OCI-LY7 (cell line): Measurements from ENCODE around the gene HYLS1. TPM values are rescaled to one million over a fixed set of nuclear protein-coding genes. Genes with fewer than 3 reads are reported as not detected.

ENCODE experiments used
- BruUV-seq: library from RNA; stranded (reverse); fragments of 400-500 nt; replicated peaks from 2 replicates; lab custom pipeline; 2021; lab: Mats Ljungman, UMichigan
- CTCF ChIA-PET: fragments of 300-600 bp; sonication (Branson Sonifier 250); formaldehyde crosslinking; loops from one replicate; lab custom pipeline; 2022; ENCODE audit warnings: antibody characterized with exemption; ENCODE audit not compliant: unreplicated experiment; lab: Charles Lee
- POLR2A ChIA-PET: fragments of 300-600 bp; sonication (Branson Sonifier 250); formaldehyde crosslinking; loops from one replicate; lab custom pipeline; 2022; ENCODE audit warnings: antibody characterized with exemption; lab: Charles Lee
- DNase-seq: peaks from one replicate; pipeline ENCODE4 v3.0.0-alpha.2; 2015; ENCODE audit warnings: low spot score
- H2AFZ ChIP-seq: fragments of 200-600 bp; sonication (generic), shearing (Covaris generic); 2 replicates; pipeline ENCODE4 v1.6.1; 2014; ENCODE audit warnings: mild to moderate bottlenecking, antibody characterized with exemption, low read length, moderate library complexity
- H3K27ac ChIP-seq: fragments of 200-600 bp; sonication (generic); 2 replicates; pipeline ENCODE4 v1.5.1; 2014; ENCODE audit warnings: mixed run types, low read depth, mild to moderate bottlenecking, moderate library complexity, low read length, inconsistent platforms; ENCODE audit not compliant: poor library complexity, severe bottlenecking
- H3K36me3 ChIP-seq: fragments of 200-600 bp; sonication (generic); 2 replicates; pipeline ENCODE4 v1.6.1; 2014; ENCODE audit warnings: mild to moderate bottlenecking, antibody characterized with exemption, low read length, moderate library complexity, mixed read lengths; ENCODE audit not compliant: insufficient read depth
- H3K4me1 ChIP-seq: fragments of 200-600 bp; sonication (generic); 2 replicates; pipeline ENCODE4 v1.5.1; 2014; ENCODE audit warnings: mild to moderate bottlenecking, low read length; ENCODE audit not compliant: insufficient read depth, poor library complexity, severe bottlenecking
- H3K4me2 ChIP-seq: fragments of 200-600 bp; sonication (generic); 2 replicates; pipeline ENCODE4 v1.6.1; 2014; ENCODE audit warnings: mild to moderate bottlenecking, low read length
- H3K4me3 ChIP-seq: fragments of 200-600 bp; sonication (generic); 2 replicates; pipeline ENCODE4 v1.5.1; 2014; ENCODE audit warnings: mild to moderate bottlenecking, low read depth, low read length; ENCODE audit not compliant: poor library complexity, severe bottlenecking
- H3K79me2 ChIP-seq: fragments of 200-600 bp; sonication (generic); 2 replicates; pipeline ENCODE4 v1.6.1; 2016; ENCODE audit warnings: low read depth, mild to moderate bottlenecking, low read length, moderate library complexity, mixed read lengths; ENCODE audit not compliant: insufficient read depth
- H3K9me2 ChIP-seq: fragments of 200-600 bp; sonication (generic); 2 replicates; pipeline ENCODE4 v1.6.1; 2016; ENCODE audit warnings: mild to moderate bottlenecking, low read length, mixed read lengths; ENCODE audit not compliant: insufficient read depth
- H3K9me3 ChIP-seq: fragments of 200-600 bp; sonication (generic); 2 replicates; pipeline ENCODE4 v1.6.1; 2014; ENCODE audit warnings: mild to moderate bottlenecking, mixed run types, low read length, mixed read lengths
- H4K20me1 ChIP-seq: fragments of 200-600 bp; sonication (generic); 2 replicates; pipeline ENCODE4 v1.6.1; 2014; ENCODE audit warnings: mild to moderate bottlenecking, antibody characterized with exemption, low read length, moderate library complexity, mixed read lengths; ENCODE audit not compliant: insufficient read depth
- CTCF ChIP-seq: fragments of 200-600 bp; sonication (generic); conservative IDR thresholded peaks from 2 replicates; pipeline ENCODE4 v1.5.1; 2014; ENCODE audit warnings: mild to moderate bottlenecking, antibody characterized with exemption, low read length, moderate library complexity, mixed read lengths
- EZH2phosphoT487 ChIP-seq: fragments of 200-600 bp; sonication (generic); IDR thresholded peaks from 2 replicates; pipeline ENCODE4 v1.6.1; 2018; ENCODE audit warnings: low read depth, borderline replicate concordance, mild to moderate bottlenecking, mixed run types, antibody characterized with exemption, low read length, moderate library complexity, mixed read lengths
- intact Hi-C: fragments of 100-400 bp; cut with micrococcal nuclease; formaldehyde crosslinking; loops from one replicate; pipeline ENCODE4 v1.10.0; 2022; ENCODE audit not compliant: unreplicated experiment
- total RNA-seq, 2 experiments: library from RNA; depleted of rRNA in 1 of 2; stranded (reverse); fragments of >200 nt in 1 of 2; shearing (Covaris generic) in 1 of 2; gene quantifications; 2 replicates each; pipeline ENCODE4 v1.2.3, GENCODE V29; 2014 to 2022

Gene HYLS1
- total RNA-seq, 2 experiments from 2014 or later: 18.3 to 31.5 TPM

GRCh38 chr11:125881291-125881690 lies 6.2 kb upstream of the HYLS1 start:
- Histone ChIP-seq H3K4me2 (no peak overlapping the region), H3K79me2 (peaks cover 23% of the 10 kb centered on the region), H3K9me2 (no peaks in the 10 kb centered on the region), H4K20me1 (no peaks in the 10 kb centered on the region), H3K27ac (no peak overlapping the region), H3K9me3 (no peaks in the 10 kb centered on the region), H3K4me1 (peaks cover 14% of the 10 kb centered on the region), H3K36me3 (peaks cover 19% of the 10 kb centered on the region), H3K4me3 (no peak overlapping the region), H2AFZ (no peak overlapping the region)
- DNase-seq: no peak
- intact Hi-C loops: no loop called here
- no TSS peak for BruUV-seq
- CTCF ChIA-PET: no interaction called here
- TF ChIP-seq EZH2phosphoT487 (no peak), CTCF (no peak)
- POLR2A ChIA-PET: interaction anchor here (0.6 to 1.5 kb wide), 7 partner anchors 14 to 1080 kb away, joined by 3 to 8 read pairs (median 3); partner anchors contain the start of genes PUS3 and TMEM218

- Histone ChIP-seq H3K4me2 (no peak overlapping the region), H3K36me3 (peaks cover 16% of the 10 kb centered on the region), H4K20me1 (no peaks in the 10 kb centered on the region), H3K9me2 (no peaks in the 10 kb centered on the region), H3K4me1 (peaks cover 15% of the 10 kb centered on the region), H3K27ac (no peak overlapping the region), H2AFZ (no peak overlapping the region), H3K9me3 (no peaks in the 10 kb centered on the region), H3K79me2 (peaks cover 32% of the 10 kb centered on the region), H3K4me3 (no peak overlapping the region)
- ChIA-PET POLR2A (interaction anchor here (1.0 kb wide), 1 partner anchor 10 kb away, joined by 3 read pairs; no protein-coding TSS in a partner anchor), CTCF (no interaction called here)
- TF ChIP-seq EZH2phosphoT487: no peak
- no peak for TF ChIP-seq CTCF
- DNase-seq: no peak
- BruUV-seq: no TSS peak
- intact Hi-C loops: no loop called here
Observed at GRCh38 chr11:125883375-125883774, 4.1 kb upstream of the HYLS1 start.

- peak overlapping the region; percentile 83 for H3K4me3 ChIP-seq
- ChIA-PET CTCF (interaction anchor here (1.4 to 1.5 kb wide), 2 partner anchors 9 to 293 kb away, joined by 3 to 4 read pairs; no protein-coding TSS in a partner anchor), POLR2A (interaction anchor here (0.6 to 2.5 kb wide), 26 partner anchors 8 to 1051 kb away, joined by 3 to 19 read pairs (median 4); partner anchors contain the start of genes CHEK1, PUS3 and STT3A)
- no peak for TF ChIP-seq CTCF
- intact Hi-C loops: loop anchor here (5.0 kb wide), 2 partner anchors 260 to 320 kb away; partner anchors contain the start of genes CHEK1 and EI24
- no TSS peak for BruUV-seq
- H3K79me2 ChIP-seq: peaks cover 64% of the 10 kb centered on the region
- peak overlapping the region; percentile 90 for H3K4me2 ChIP-seq
- peak overlapping the region; percentile 77 for H2AFZ ChIP-seq
- H3K27ac ChIP-seq: peak overlapping the region; percentile 87
- peaks cover 37% of the 10 kb centered on the region for H3K36me3 ChIP-seq
- peak; percentile 75 for DNase-seq
- H3K4me1 ChIP-seq: peaks cover 47% of the 10 kb centered on the region
- 0 out of 2 replicates have a peak, but pooled peaks cover 10% of the 10 kb centered on the region for H4K20me1 ChIP-seq
- H3K9me3 ChIP-seq: no peaks in the 10 kb centered on the region
- no peaks in the 10 kb centered on the region for H3K9me2 ChIP-seq
Observed at GRCh38 chr11:125886997-125887372, 483 bp upstream of the HYLS1 start.
